ENCODE results near the gene PIERCE2. TPM values are rescaled to one million over a fixed set of nuclear protein-coding genes. Genes with fewer than 3 reads are reported as not detected.
A peak's percentile ranks its signal among the peaks of the same experiment; 100 is the strongest.

The PIERCE2 gene, protein sequence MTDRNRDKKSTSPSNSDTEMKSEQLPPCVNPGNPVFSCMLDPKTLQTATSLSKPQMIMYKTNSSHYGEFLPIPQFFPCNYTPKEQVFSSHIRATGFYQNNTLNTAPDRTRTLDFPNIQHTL
- 2.3 and 3.1 TPM in 2 replicates for total RNA-seq
- polyA plus RNA-seq: 3.2 and 4.0 TPM in 2 replicates
- polyA plus RNA-seq (2012): 1.5 and 2.4 TPM in 2 replicates
- polyA minus RNA-seq (ENCODE audit: low replicate concordance): not detected in 2 replicates

DNA sequence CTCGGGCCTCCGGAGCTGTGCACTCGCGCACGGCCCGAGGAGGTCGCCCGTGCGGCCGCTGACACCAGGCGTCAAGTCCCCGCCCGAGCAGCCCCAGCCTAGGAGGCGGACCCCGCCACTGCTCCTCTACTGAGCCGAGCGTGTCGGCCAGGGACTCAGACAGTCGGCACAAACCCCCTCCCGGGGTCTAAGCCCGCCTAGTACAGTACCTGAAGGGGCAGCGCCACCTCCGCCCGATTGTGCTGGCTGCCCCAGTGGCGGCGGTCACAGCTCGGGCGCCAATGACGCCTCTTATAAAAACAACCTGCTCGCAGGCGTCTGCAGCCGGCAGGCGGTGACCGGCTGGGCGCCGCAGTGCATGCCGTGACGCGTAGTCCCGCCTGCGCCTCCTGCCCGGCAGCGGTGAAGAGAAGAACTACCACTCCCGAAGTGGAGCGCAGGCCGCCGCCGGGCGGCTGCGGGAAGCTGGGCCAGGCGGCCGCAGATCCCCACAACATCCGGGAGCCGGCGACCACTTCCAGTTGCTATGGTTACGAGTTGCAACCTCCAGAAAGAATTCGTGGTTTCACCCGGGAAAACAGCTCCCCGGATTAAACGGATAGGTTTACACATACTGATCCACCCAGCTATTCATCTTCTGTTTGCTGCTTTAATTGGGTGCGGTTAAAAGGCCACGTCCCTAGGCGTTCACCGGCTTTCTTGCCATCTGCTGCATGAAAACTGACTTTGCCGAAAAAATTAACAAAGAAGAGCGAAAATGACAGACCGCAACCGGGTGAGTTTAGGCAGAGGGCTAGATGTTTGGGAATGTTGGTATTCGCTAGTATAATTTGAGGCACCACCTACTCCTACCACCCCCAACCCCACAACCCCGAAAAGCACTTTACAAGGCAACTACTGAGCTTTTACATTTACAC lies at the start of gene PIERCE2, which contains the start of gene CCPG1:
Gene PIERCE2 (plus strand): TSS at position 484 of the 917 bp plus-strand sequence. CDS start 274 bp downstream, at position 758.
Gene CCPG1 (minus strand): TSS at position 348 of the 917 bp plus-strand sequence. CDS start 18,935 bp downstream, outside the sequence.
- no peaks in the 10 kb centered on the region for H4K20me1 ChIP-seq (ENCODE audit: control insufficient read depth, extremely low read depth, insufficient read depth, low read length)
- H3K27me3 ChIP-seq (ENCODE audit: control insufficient read depth, insufficient read depth, low read length): no peaks in the 10 kb centered on the region
- TF ChIP-seq, protein P1, sequence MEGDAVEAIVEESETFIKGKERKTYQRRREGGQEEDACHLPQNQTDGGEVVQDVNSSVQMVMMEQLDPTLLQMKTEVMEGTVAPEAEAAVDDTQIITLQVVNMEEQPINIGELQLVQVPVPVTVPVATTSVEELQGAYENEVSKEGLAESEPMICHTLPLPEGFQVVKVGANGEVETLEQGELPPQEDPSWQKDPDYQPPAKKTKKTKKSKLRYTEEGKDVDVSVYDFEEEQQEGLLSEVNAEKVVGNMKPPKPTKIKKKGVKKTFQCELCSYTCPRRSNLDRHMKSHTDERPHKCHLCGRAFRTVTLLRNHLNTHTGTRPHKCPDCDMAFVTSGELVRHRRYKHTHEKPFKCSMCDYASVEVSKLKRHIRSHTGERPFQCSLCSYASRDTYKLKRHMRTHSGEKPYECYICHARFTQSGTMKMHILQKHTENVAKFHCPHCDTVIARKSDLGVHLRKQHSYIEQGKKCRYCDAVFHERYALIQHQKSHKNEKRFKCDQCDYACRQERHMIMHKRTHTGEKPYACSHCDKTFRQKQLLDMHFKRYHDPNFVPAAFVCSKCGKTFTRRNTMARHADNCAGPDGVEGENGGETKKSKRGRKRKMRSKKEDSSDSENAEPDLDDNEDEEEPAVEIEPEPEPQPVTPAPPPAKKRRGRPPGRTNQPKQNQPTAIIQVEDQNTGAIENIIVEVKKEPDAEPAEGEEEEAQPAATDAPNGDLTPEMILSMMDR (conservative IDR thresholded peaks at IDR 0.05 in 1 of 2, IDR thresholded peaks at IDR 0.05 in 1 of 2; ENCODE audit: low read depth in 1 of 2, low read length in 2 of 2): peak; percentile 53 to 58
- TF ChIP-seq EZH2 (IDR thresholded peaks at IDR 0.05; ENCODE audit: low read length, missing control alignments): no peak
- H3K79me2 ChIP-seq (ENCODE audit: control insufficient read depth, insufficient read depth, low read length): peaks cover 1% of the 10 kb centered on the region
- no peaks in the 10 kb centered on the region for H3K36me3 ChIP-seq (ENCODE audit: control insufficient read depth, insufficient read depth, low read length)
- peak within 1 kb of the TSS; percentile 81 for H3K9ac ChIP-seq (ENCODE audit: insufficient read depth, low read length)
- no peaks in the 10 kb centered on the region for H3K9me3 ChIP-seq (ENCODE audit: control insufficient read depth, insufficient read depth, low read depth, low read length)
- peak within 1 kb of the TSS; percentile 95 for H3K27ac ChIP-seq (ENCODE audit: insufficient read depth, low read length)
- H3K4me3 ChIP-seq (replicated peaks in 1 of 4; ENCODE audit: control extremely low read depth in 1 of 4, insufficient read depth in 1 of 4, low read depth in 3 of 4, low read length in 4 of 4): peak within 1 kb of the TSS; percentile 85 to 96 (median 88)
- DNase-seq (ENCODE audit: low read depth in 2 of 2): peak; percentile 96 to 97
- H2AFZ ChIP-seq (ENCODE audit: low read length): peak within 1 kb of the TSS; percentile 97
- H3K4me2 ChIP-seq (ENCODE audit: extremely low read depth, insufficient read depth, low read length): peak within 1 kb of the TSS; percentile 90
- H3K4me1 ChIP-seq (ENCODE audit: control insufficient read depth, extremely low read depth, insufficient read depth, low read length): no peaks in the 10 kb centered on the region

DNA sequence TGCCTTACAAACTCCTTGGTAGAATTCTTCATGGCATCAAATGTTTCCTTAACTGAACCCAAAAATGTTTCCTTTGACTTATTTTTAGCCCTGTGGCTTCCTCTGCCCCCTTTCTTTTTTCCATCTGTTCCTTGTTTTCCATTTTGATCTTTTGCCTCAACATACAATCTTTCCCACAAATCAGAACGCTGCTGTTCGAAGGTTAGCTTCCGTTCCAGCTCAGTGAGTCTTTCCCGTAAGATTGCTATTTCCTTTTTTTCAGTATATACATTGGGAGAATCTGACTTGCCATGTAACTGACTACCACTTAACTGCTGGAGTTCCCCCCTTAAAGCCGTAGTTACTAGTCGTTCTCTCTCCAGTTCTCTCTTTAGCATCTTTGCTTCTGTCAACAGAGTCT lies 48.0 kb upstream of the PIERCE2 start:
- Histone ChIP-seq H3K9ac (ENCODE audit: insufficient read depth, low read length) (no peak overlapping the region), H3K4me3 (replicated peaks in 1 of 4; ENCODE audit: control extremely low read depth in 1 of 4, insufficient read depth in 1 of 4, low read depth in 3 of 4, low read length in 4 of 4) (no peak overlapping the region), H3K27me3 (ENCODE audit: control insufficient read depth, insufficient read depth, low read length) (no peaks in the 10 kb centered on the region), H3K9me3 (ENCODE audit: control insufficient read depth, insufficient read depth, low read depth, low read length) (no peaks in the 10 kb centered on the region), H3K36me3 (ENCODE audit: control insufficient read depth, insufficient read depth, low read length) (no peaks in the 10 kb centered on the region), H2AFZ (ENCODE audit: low read length) (peak overlapping the region; percentile 60), H3K4me1 (ENCODE audit: control insufficient read depth, extremely low read depth, insufficient read depth, low read length) (peaks cover 4% of the 10 kb centered on the region), H3K27ac (ENCODE audit: insufficient read depth, low read length) (no peak overlapping the region), H3K4me2 (ENCODE audit: extremely low read depth, insufficient read depth, low read length) (no peak overlapping the region), H3K79me2 (ENCODE audit: control insufficient read depth, insufficient read depth, low read length) (no peaks in the 10 kb centered on the region), H4K20me1 (ENCODE audit: control insufficient read depth, extremely low read depth, insufficient read depth, low read length) (no peaks in the 10 kb centered on the region)
- no peak for TF ChIP-seq EZH2 (IDR thresholded peaks at IDR 0.05; ENCODE audit: low read length, missing control alignments)
- TF ChIP-seq, protein P1 (conservative IDR thresholded peaks at IDR 0.05 in 1 of 2, IDR thresholded peaks at IDR 0.05 in 1 of 2; ENCODE audit: low read depth in 1 of 2, low read length in 2 of 2): no peak
- DNase-seq (ENCODE audit: low read depth in 2 of 2): no peak

DNA sequence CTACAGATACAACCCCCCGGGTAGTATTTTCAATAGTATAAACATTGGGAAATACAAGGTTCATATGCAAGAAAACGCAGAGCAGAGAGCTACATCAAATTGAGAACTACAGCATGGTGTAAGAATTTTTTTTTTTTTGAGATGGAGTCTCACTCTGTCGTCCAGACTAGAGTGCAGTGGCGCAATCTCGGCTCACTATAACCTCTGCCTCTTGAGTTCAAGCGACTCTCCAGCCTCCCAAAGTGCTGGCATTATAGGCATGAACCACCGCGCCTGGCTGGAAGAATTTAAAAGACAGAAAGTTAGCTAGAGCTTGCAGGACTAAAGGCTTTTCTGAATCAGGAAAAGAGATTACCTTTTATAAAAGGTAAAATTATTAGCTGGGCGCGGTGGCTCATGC lies 47.2 kb upstream of the PIERCE2 start:
- Histone ChIP-seq H3K79me2 (ENCODE audit: control insufficient read depth, insufficient read depth, low read length) (no peaks in the 10 kb centered on the region), H3K4me2 (ENCODE audit: extremely low read depth, insufficient read depth, low read length) (no peak overlapping the region), H3K9me3 (ENCODE audit: control insufficient read depth, insufficient read depth, low read depth, low read length) (no peaks in the 10 kb centered on the region), H3K9ac (ENCODE audit: insufficient read depth, low read length) (no peak overlapping the region), H3K27me3 (ENCODE audit: control insufficient read depth, insufficient read depth, low read length) (no peaks in the 10 kb centered on the region), H3K4me3 (replicated peaks in 1 of 4; ENCODE audit: control extremely low read depth in 1 of 4, insufficient read depth in 1 of 4, low read depth in 3 of 4, low read length in 4 of 4) (no peak overlapping the region), H3K27ac (ENCODE audit: insufficient read depth, low read length) (no peak overlapping the region), H4K20me1 (ENCODE audit: control insufficient read depth, extremely low read depth, insufficient read depth, low read length) (no peaks in the 10 kb centered on the region), H3K36me3 (ENCODE audit: control insufficient read depth, insufficient read depth, low read length) (no peaks in the 10 kb centered on the region), H3K4me1 (ENCODE audit: control insufficient read depth, extremely low read depth, insufficient read depth, low read length) (peaks cover 4% of the 10 kb centered on the region), H2AFZ (ENCODE audit: low read length) (no peak overlapping the region)
- TF ChIP-seq, protein P1 (conservative IDR thresholded peaks at IDR 0.05 in 1 of 2, IDR thresholded peaks at IDR 0.05 in 1 of 2; ENCODE audit: low read depth in 1 of 2, low read length in 2 of 2): no peak
- no peak for TF ChIP-seq EZH2 (IDR thresholded peaks at IDR 0.05; ENCODE audit: low read length, missing control alignments)
- DNase-seq (ENCODE audit: low read depth in 2 of 2): no peak

Data from fibroblast of lung (primary cell).